ENCODE measurements around the gene IL17D.
"Not testable (repeated sequence)": the region's sequence is repeated elsewhere in the genome, so short reads cannot be mapped to it uniquely, and the experiment has no call there.

IL17D gene

DNA sequence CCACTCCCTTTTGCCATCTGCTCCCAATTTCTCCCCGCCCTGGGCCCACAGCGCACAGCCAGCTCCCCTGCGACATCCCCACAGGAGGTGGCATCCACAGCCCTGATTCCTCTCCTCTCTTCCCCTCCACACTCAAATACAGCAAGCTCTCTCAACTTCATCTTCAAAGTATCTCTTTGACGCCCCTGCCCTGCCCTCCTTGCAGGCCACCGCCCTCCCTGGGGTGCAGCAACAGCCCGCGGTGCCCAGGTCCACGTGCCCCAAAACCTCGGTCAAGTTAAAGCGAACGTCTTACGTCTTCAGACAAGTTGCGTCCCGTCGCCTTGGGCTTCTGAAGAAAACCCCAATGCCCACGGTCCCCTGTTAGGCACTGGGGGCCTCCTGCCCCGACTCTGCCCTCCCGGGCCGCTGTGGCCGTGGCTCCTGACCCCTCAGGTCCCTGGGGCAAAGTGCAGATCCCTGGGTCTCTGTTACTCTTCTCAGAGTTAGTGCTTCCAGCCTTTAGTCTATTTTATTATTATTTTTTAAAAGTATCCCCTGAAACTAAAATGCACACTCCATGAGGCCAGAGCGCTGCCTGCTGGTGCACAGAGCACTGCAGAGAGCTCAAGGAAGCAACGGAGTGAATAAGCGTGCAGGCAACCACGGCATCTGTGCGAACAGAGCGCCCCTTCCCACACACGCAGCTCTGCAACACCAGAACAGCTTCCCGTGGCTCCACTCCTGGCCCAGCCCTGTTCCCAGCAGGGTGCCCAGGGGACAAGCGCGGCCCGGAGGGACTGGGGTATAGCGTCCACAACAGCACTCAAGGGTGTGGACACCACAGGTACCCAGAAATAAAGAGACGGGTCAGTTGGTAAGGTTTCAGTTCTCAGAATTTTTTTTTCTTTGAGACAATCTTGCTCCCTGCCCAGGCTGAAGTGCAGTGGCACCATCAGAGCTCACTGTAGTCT, 26.4 kb downstream of the IL17D start:
- H3K4me3 ChIP-seq, result no peak overlapping the region
- H3K4me2 ChIP-seq, result no peak overlapping the region
- peaks cover 22% of the 10 kb centered on the region for H3K36me3 ChIP-seq
- no peaks in the 10 kb centered on the region for H4K20me1 ChIP-seq
- H3K9me3 ChIP-seq, result 0 out of 2 replicates have a peak, but pooled peaks cover 4% of the 10 kb centered on the region
- H3K27ac ChIP-seq, result no peak overlapping the region
- H3K27me3 ChIP-seq, result no peaks in the 10 kb centered on the region
- no peak overlapping the region for H3K9ac ChIP-seq
- no peak for TF ChIP-seq Cebpa-rat (IDR thresholded peaks at IDR 0.05)
- H3K4me1 ChIP-seq, result no peaks in the 10 kb centered on the region

DNA sequence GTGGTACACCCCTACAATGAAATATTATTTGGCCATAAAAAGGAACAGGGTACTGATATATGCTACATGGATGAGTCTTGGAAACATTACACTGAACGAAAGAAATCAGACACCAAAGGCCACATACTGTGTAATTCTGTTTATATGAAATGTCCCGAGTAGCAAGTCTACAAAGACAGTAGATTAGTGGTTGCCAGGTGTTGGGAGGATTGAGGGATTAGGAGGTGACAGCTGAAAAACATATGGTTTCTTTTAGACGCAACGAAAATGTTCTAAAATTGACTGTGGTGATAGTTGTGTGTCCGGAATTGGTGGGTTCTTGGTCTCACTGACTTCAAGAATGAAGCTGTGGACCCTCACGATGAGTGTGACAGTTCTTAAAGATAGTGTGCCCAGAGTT, 35.1 kb downstream of the IL17D start:
- TF ChIP-seq Cebpa-rat (IDR thresholded peaks at IDR 0.05), result no peak
- no peak overlapping the region for H3K27ac ChIP-seq
- no peaks in the 10 kb centered on the region for H4K20me1 ChIP-seq
- peaks cover 25% of the 10 kb centered on the region for H3K9me3 ChIP-seq
- no peak overlapping the region for H3K4me2 ChIP-seq
- no peak overlapping the region for H3K9ac ChIP-seq
- no peaks in the 10 kb centered on the region for H3K27me3 ChIP-seq
- no peaks in the 10 kb centered on the region for H3K4me1 ChIP-seq
- peaks cover 28% of the 10 kb centered on the region for H3K36me3 ChIP-seq
- no peak overlapping the region for H3K4me3 ChIP-seq

DNA sequence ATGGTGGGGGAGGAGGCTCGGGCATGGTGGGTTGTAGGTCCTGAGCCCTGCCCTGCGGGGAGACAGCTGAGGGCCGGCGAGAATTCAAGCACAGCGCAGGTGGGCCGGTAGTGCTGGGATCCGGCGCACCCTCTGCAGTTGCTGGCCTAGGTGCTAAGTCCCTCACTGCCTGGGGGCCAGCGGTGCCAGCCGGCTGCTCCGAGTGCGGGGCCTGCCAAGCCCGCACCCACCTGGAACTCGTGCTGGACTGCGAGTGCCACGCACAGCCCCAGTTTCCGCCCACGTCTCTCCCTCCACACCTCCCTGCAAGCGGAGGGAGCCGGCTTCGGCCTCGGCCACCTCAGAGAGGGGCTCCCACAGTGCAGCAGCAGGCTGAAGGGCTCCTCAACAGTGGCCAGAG, 36.5 kb downstream of the IL17D start:
- no peaks in the 10 kb centered on the region for H3K4me1 ChIP-seq
- TF ChIP-seq Cebpa-rat (IDR thresholded peaks at IDR 0.05), result no peak
- H3K9ac ChIP-seq, result no peak overlapping the region
- no peak overlapping the region for H3K27ac ChIP-seq
- no peaks in the 10 kb centered on the region for H4K20me1 ChIP-seq
- H3K4me3 ChIP-seq, result no peak overlapping the region
- peaks cover 28% of the 10 kb centered on the region for H3K36me3 ChIP-seq
- H3K4me2 ChIP-seq, result no peak overlapping the region
- no peaks in the 10 kb centered on the region for H3K27me3 ChIP-seq
- peaks cover 32% of the 10 kb centered on the region for H3K9me3 ChIP-seq

DNA sequence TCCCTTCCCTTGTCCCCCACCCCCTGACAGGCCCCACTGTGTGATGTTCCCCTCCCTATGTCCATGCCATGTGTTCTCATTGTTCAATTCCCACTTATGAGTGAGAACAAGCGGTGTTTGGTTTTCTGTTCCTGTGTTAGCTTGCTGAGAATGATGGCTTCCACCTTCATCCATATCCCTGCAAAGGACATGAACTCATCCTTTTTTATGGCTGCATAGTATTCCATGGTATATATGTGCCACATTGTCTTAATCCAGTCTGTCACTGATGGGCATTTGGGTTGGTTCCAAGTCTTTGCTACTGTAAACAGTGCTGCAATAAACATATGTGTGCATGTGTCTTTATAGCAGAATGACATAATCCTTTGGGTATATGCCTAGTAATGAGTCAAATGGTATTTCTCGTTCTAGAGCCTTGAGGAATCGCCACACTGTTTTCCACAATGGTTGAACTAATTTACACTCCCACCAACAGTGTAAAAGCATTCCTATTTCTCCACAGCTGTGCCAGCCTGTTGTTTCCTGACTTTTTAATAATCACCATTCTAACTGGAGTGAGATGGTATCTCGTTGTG, 40.4 kb downstream of the IL17D start:
- not testable (repeated sequence) for H3K4me2 ChIP-seq, H3K4me3 ChIP-seq, H3K27me3 ChIP-seq, H3K9ac ChIP-seq, H3K27ac ChIP-seq, H4K20me1 ChIP-seq, H3K4me1 ChIP-seq
- Histone ChIP-seq H3K9me3 (peaks cover 49% of the 10 kb centered on the region), H3K36me3 (peaks cover 39% of the 10 kb centered on the region)

DNA sequence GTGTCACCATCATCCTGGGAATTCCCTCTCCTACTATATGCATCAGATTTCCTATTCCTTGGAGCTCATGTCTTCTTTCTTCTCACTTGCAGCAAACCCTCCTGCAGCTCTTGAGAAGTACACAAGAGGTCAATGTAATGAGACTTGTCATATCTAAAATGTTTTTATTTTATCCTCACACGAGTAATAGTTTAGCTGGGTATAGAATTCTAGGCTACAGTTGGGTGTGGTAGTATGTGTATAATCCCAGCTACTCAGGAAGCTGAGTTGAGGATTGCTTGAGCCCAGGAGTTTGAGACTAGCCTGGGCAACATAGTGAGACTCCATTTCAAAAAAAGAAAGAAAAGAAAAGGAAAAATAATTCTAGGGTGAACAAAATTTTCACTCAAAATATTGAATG, 45.9 kb downstream of the IL17D start:
- H3K27ac ChIP-seq, result no peak overlapping the region
- H3K4me1 ChIP-seq, result no peaks in the 10 kb centered on the region
- no peak overlapping the region for H3K4me2 ChIP-seq
- H3K36me3 ChIP-seq, result peaks cover 41% of the 10 kb centered on the region
- peaks cover 62% of the 10 kb centered on the region for H3K9me3 ChIP-seq
- no peaks in the 10 kb centered on the region for H4K20me1 ChIP-seq
- H3K27me3 ChIP-seq, result no peaks in the 10 kb centered on the region
- no peak overlapping the region for H3K9ac ChIP-seq
- no peak overlapping the region for H3K4me3 ChIP-seq
- no peak for TF ChIP-seq Cebpa-rat (IDR thresholded peaks at IDR 0.05)

DNA sequence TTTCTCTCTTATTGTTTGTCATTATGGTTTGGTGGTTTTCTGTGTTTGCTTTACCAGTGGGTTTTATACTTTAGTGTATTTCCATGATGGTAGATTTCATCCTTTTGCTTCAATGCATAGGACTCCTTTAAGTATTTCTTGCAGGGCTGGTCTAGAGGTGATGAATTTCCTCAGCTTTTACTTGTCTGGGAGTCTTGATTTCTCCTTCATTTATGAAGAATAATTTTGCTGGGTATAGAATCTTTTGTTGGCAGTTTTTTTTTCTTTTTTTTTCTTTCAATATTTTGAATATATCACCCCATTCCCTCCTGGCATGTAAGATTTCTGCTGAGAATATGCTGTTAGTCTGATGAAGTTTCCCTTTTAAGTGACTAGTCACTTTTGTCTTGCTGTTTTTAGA, 50.5 kb downstream of the IL17D start:
- Histone ChIP-seq H3K4me3 (no peak overlapping the region), H3K9me3 (peaks cover 75% of the 10 kb centered on the region), H3K27me3 (no peaks in the 10 kb centered on the region), H3K4me1 (no peaks in the 10 kb centered on the region), H3K9ac (no peak overlapping the region), H3K4me2 (no peak overlapping the region), H3K27ac (no peak overlapping the region), H4K20me1 (no peaks in the 10 kb centered on the region), H3K36me3 (peaks cover 48% of the 10 kb centered on the region)
- TF ChIP-seq Cebpa-rat (IDR thresholded peaks at IDR 0.05), result no peak

DNA sequence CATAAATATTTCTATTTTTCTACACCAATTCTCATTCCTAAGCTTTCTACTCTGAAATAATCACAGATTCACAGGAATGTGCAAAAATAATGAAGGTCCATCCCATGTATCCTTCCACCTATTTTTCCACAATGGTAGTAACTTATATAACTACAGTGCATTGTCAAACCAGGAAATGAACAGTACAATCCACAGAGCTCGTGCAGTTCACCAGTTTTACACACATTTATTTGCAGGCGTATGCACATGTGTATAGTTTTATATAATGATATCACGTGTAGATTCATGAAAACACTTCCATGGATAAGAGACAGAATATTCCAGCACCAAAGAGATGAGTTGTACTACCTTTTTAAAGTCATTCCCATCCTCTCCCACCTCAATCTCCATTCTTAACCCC, 57.4 kb downstream of the IL17D start:
- no peak overlapping the region for H3K4me2 ChIP-seq
- peaks cover 17% of the 10 kb centered on the region for H3K36me3 ChIP-seq
- no peaks in the 10 kb centered on the region for H4K20me1 ChIP-seq
- H3K4me1 ChIP-seq, result no peaks in the 10 kb centered on the region
- no peak for TF ChIP-seq Cebpa-rat (IDR thresholded peaks at IDR 0.05)
- no peaks in the 10 kb centered on the region for H3K27me3 ChIP-seq
- H3K27ac ChIP-seq, result no peak overlapping the region
- no peak overlapping the region for H3K4me3 ChIP-seq
- H3K9ac ChIP-seq, result no peak overlapping the region
- H3K9me3 ChIP-seq, result peaks cover 36% of the 10 kb centered on the region

DNA sequence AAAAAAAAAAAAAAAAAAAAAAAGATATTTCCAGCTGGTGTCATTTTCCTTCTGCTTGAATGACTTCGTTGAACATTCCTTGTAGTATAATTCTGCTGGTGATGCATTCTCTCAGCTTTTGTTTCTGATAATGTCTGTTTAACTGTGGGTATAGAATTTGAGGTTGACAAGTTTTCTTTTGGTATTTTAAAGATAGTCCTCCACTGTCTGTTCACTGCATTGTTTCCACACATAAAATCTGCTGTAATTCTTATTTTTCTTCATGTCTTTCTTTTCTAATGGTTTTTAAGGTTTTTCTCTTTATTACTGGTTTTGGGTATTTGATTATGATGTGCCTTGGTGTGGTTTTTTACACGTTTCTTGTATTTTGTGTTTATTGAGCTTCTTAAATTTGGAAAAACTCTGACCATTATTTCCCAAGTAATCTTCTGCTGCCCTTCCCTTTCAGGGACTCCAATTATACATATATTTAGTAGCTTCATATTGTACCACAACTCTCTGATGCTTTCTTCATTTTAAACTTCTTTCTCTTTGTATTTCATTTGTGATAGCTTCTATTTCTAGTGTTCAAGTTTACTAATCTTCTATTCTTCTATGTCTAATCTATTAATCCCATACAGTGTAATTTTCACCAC, 63.9 kb downstream of the IL17D start:
- Histone ChIP-seq H3K27ac (no peak overlapping the region), H3K9me3 (peaks cover 52% of the 10 kb centered on the region), H3K4me2 (no peak overlapping the region), H4K20me1 (no peaks in the 10 kb centered on the region), H3K27me3 (no peaks in the 10 kb centered on the region), H3K9ac (no peak overlapping the region), H3K4me3 (no peak overlapping the region), H3K36me3 (peaks cover 38% of the 10 kb centered on the region), H3K4me1 (peaks cover 9% of the 10 kb centered on the region)
- no peak for TF ChIP-seq Cebpa-rat (IDR thresholded peaks at IDR 0.05)

DNA sequence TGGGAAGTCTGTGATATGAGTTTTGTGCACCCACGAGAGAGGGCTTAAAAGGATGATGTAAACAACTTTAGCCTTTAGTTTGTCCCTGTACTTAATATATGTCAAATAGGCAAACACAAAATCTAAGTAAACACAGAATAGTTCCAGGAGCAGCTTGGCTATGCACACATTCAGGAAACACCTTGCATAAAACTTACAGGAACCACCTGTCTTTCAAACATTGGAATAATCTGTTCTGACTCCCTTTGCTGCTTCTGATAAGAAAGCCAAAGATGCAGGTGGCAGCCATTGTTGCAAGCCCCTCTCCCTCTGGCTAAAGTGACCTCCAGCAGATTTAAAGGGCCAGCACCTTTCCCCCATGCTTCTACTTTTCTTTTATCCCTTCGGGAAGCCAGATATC, 65.6 kb downstream of the IL17D start:
- no peak for TF ChIP-seq Cebpa-rat (IDR thresholded peaks at IDR 0.05)
- no peak overlapping the region for H3K9ac ChIP-seq
- peaks cover 17% of the 10 kb centered on the region for H3K4me1 ChIP-seq
- H3K9me3 ChIP-seq, result peaks cover 52% of the 10 kb centered on the region
- peaks cover 38% of the 10 kb centered on the region for H3K36me3 ChIP-seq
- H4K20me1 ChIP-seq, result no peaks in the 10 kb centered on the region
- H3K27ac ChIP-seq, result no peak overlapping the region
- H3K27me3 ChIP-seq, result no peaks in the 10 kb centered on the region
- no peak overlapping the region for H3K4me2 ChIP-seq
- no peak overlapping the region for H3K4me3 ChIP-seq

DNA sequence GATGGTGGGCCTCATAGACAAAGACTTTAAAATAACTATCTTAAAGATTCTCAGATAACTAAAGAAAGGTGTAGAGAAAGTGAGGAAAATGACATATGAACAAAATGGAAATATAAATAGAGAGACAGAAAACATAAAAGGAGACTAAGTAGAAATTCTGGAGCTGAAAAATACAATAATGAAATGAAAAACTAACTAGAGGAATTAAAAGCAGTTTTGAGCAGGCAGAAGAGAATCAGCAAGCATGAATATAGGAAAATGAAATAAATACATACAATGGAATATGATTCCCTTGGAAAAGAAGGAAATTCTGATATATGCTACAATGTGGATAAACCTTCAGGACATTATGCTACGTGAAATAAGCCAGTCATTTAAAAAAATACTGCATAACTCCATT, 66.3 kb downstream of the IL17D start:
- H4K20me1 ChIP-seq, result no peaks in the 10 kb centered on the region
- no peak overlapping the region for H3K4me3 ChIP-seq
- no peak for TF ChIP-seq Cebpa-rat (IDR thresholded peaks at IDR 0.05)
- H3K9me3 ChIP-seq, result peaks cover 52% of the 10 kb centered on the region
- H3K27ac ChIP-seq, result no peak overlapping the region
- H3K9ac ChIP-seq, result no peak overlapping the region
- no peak overlapping the region for H3K4me2 ChIP-seq
- peaks cover 38% of the 10 kb centered on the region for H3K36me3 ChIP-seq
- H3K4me1 ChIP-seq, result peaks cover 17% of the 10 kb centered on the region
- no peaks in the 10 kb centered on the region for H3K27me3 ChIP-seq
